Measurements from ENCODE around the gene PRAME.
"Not testable (repeated sequence)": the region's sequence is repeated elsewhere in the genome, so short reads cannot be mapped to it uniquely, and the experiment has no call there.

PRAME gene, protein sequence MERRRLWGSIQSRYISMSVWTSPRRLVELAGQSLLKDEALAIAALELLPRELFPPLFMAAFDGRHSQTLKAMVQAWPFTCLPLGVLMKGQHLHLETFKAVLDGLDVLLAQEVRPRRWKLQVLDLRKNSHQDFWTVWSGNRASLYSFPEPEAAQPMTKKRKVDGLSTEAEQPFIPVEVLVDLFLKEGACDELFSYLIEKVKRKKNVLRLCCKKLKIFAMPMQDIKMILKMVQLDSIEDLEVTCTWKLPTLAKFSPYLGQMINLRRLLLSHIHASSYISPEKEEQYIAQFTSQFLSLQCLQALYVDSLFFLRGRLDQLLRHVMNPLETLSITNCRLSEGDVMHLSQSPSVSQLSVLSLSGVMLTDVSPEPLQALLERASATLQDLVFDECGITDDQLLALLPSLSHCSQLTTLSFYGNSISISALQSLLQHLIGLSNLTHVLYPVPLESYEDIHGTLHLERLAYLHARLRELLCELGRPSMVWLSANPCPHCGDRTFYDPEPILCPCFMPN

DNA sequence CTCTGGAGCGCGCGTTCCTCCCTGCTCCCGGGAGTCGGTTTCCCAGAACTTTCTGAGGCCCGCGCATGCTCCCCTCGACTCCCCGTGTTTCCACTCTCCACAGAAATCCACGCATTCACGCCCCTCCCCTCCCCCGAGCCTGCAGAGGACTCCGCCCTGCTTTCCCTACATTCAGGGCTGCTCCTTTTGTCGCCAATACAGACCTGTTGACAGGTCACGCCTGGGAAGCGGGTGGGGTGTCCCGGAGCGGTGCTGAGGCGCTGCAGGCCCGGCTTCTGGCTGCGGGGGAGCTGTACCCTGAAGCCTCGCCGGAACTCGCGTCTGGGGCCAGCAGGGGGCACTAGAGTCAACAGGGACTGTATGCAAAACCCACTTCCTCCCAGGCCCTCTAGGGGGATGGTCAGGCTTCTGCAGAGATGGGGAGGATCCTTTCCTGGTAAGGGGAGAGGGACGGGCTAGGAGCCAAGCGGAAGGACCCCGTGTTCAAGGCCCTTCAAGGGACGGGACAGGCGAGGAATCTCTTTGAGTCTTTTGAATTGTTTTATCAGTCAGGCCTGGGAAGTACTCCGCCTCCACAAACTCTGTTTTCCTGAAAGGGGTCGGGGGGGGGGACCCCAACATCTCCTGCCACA, at the start of gene PRAME:
PRAME (minus strand) TSS at position 294 of the 632 bp plus-strand sequence. CDS start 2,433 bp downstream, outside the sequence.
- DNase-seq (ENCODE audit: low read depth in 1 of 2, low spot score in 1 of 2) = peak; percentile 14 to 48

DNA sequence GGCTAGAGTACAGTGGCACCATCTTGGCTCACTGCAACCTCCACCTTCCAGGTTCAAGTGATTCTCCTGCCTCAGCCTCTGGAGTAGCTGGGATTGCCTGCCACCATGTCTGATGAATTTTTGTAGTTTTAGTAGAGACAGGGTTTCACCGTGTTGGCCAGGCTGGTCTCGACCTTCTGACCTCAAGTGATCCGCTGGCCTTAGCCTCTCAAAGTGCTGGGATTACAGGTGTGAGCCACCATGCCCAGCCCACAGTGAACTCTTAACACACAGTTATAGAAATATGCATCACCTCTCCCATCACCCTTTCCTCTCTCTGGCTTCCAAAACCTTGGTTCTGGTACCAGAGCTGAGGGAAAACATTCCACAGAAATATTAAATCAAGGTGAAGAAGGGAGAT, 49.0 kb upstream of the PRAME start:
- not testable (repeated sequence) for DNase-seq (ENCODE audit: low read depth in 1 of 2, low spot score in 1 of 2)

DNA sequence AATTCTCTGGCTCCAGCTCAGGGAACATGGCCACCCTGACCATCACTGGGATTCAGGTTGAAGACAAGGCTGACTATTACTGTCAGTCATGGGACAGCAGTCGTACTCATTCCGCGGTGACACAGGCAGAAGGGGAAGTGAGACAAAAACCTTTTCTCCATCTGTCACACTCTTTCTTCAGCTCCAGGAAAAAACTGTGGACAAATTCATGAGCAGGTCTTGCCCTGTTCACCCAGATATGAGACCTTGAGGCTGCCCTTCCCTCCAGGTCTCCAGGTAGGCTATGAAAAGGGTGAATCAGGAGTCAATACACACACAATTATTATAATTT, 46.0 kb upstream of the PRAME start:
- DNase-seq (ENCODE audit: low read depth in 1 of 2, low spot score in 1 of 2) = no peak

DNA sequence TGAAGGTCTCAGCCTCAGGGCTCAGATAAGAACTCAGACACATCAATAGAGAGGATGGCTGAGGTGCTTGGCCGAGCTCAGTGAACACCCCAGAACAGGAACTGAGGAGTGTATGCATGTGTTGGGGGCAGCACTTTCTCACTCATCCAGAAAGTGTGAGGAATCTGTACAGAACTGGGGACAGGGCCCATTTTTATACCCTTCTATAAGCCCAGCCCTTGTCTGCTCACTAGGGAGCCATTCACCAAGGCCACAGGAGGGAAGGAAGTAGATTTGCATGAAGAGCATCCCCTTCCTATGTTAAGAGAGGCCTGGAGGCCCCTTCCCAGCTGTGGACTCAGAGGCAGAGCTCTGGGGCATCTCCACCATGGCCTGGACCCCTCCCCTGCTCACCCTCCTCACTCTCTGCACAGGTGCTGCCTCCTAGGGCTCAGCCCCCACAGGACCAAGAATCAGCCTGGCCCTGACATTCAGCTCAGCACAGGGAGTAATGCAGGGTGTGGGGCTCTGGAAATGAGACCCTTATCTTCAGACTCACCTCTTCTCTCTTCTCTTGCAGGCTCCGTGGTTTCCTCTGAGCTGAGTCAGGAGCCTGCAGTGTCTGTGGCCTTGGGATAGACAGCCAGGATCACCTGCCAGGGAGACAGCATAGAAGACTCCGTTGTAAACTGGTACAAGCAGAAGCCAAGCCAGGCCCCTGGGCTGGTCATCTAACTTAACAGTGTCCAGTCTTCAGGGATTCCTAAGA, 45.4 kb upstream of the PRAME start:
- no peak for DNase-seq (ENCODE audit: low read depth in 1 of 2, low spot score in 1 of 2)

DNA sequence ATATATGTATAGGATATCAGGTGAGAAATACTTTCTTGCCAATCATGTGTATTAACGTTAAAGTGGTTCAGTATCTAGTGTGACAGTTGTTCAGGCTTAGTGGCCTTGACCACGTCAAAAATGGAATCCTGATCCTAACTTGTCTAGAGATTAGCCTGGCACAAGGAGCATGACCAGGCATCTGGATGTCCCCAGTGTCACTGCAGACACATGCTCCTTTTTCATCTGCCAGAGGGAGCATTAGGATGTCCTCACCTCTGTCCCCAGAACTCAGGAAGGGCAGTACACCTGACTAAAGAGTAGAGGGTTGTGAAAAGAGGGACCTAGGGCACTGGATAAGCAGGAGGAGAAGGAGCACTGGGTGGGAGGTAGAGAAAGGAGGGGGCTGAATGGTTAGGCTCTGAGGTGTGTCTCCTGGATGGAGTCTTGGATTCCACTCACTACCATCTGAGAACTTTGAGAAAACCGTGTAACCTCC, 44.4 kb upstream of the PRAME start:
- no peak for DNase-seq (ENCODE audit: low read depth in 1 of 2, low spot score in 1 of 2)

DNA sequence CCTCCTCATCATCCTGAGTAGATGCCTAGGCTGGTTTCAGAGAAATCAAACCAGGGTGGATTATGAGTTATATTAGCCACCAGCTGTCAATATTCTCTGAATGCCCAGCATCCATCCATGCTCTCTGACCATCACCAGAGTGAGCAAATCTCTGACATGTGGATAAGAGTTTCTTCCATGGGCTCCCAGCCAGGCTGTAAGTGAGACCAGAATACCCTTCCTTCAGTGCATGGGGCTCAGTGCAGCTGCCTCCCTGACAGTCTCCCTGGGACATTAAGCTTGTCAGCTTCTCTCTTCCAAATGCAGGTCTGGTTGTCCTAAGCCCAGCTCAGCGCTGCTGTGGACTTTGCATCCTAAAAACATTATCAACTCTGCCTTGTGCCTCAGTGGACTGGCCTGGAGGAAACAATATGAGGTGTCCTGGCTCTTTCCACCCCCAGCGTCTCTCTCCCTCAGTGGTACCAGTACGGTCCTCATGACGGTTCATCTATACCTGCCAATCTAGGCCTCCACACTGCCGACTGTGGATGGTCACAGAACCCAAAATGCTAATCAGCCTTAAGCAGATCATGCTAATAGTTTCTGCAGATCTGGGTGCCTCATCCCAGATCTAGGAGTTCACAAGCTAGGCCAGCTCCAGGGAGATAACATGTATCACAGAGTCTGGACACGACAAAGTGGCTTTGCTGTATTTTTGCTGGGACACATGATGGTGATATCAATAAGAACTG, 41.6 kb upstream of the PRAME start:
- DNase-seq (ENCODE audit: low read depth in 1 of 2, low spot score in 1 of 2) = no peak

DNA sequence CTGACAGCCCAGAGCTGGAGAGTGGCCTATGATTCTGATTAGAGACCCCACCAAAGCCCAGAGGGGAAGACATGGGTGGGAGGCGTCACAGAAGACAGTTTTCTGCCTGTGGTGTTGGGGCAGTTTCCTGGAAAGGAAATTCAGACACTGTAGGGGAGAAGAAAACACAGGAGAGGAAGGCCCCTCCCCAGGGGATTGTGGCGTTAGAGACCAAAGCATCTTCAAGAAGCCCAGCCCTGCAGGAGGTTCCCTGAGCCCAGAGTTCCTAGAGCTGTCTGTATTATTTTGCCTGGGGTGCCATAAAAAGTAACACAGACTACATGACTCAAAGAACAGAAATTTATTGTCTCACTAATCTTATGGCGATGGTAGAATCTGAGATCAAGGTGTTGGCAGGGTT, 40.2 kb upstream of the PRAME start:
- no peak for DNase-seq (ENCODE audit: low read depth in 1 of 2, low spot score in 1 of 2)

DNA sequence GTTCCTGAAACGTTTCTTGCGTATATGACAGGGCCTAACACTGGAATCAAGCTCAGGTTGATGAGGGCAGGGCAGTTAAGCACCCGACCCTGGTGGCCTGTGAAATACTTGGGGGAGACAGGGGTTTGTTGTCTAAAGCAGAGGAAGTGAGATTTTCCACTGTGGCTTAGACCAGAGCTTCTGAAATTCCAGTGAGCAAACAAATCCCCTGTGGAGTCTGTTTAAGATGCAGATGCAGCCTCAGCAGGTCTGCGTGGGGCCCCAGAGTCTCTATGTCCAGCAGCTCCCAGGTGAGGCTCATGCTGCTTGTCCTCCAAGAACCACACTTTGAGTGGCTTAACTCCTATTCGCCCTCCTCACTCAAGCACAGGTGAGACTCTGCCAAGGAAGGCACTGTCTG, 39.1 kb upstream of the PRAME start:
- DNase-seq (ENCODE audit: low read depth in 1 of 2, low spot score in 1 of 2) = no peak

DNA sequence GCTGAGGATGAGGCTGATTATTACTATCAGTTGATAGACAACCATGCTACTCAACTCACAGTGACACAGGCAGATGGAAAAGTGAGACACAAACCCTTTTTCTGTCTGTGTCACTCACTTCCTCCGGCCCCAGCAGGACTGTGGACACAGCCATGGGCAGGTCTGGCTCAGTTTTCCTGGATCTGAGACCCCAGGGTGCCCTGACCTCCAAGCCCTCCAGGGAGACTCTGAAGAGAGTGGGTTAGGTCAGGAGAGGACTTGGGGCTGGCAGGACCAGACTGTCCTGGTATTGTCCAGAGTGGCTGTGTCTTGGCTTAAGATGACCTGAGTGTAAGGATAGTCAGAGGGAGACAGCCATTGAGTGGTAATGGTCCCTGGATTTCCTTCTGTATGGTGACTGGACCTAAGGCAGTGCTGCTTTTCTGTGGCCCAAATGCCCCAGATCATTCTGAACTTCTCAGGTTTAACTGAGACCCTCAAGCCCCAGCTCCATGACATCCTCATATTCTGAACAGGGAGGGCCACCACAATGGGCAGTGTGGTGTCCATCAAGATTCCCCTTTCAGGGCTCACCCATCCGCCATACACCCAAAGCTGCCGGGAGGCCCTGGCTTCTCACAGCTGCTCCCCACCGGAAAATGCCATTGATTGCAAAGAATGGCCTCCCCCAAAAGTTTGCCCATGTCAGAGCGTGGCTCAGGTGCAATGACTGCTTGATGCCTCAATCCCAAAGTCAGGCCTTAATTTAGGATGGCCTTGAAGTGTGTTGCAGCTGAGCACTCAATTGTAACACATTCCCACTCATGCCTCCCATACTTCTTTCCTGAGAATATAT, 36.2 kb upstream of the PRAME start:
- DNase-seq (ENCODE audit: low read depth in 1 of 2, low spot score in 1 of 2) = no peak

DNA sequence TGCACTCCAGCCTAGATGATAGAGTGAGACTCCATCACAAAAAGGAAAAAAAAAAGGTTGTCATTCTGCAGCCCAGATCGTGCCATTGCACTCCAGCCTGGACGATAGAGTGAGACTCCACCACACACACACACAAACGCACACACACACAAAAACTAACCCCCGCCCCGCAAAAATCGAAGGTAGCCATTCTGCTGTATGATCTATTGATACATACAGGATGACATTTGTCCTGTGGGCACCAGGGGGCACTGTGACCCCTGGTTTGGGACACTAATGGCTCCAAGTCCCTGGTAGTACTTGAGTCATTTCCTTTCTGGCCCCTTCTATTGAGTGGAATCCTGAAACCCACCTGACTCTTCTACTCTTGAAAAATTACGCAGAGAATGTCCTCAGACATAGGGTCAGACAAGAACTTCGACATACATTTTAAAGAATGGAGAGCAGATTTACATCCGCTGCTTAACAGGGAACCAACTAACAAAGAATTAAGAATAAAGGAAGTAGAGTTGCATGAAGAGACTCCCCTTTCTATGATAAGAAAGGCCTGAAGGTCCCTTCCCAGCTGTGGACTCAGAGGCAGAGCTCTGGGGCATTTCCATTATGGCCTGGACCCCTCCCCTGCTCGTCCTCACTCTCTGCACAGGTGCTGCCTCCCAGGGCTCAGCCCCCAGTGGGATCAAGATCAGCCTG, 35.0 kb upstream of the PRAME start:
- DNase-seq (ENCODE audit: low read depth in 1 of 2, low spot score in 1 of 2) = peak in 1 of 2 donors; percentile 36

DNA sequence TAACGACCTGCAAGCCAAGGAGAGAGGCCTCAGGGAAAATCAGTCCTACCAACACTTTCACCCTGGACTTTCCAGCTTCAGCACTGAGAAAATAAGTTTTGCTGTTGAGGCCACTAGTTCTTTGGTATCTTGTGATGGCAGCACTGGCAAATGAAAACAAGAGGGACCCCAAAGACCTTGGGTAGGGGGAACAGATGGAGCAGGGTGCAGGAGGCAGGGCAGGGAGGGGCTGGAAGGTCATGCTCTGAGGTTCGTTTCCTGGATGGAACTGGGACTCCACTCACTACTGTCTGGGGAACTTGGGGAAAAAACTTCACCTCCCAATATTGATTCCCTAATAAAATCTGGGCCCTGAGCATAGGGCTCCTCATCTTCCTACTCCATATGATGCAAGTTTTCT, 34.2 kb upstream of the PRAME start:
- no peak for DNase-seq (ENCODE audit: low read depth in 1 of 2, low spot score in 1 of 2)

DNA sequence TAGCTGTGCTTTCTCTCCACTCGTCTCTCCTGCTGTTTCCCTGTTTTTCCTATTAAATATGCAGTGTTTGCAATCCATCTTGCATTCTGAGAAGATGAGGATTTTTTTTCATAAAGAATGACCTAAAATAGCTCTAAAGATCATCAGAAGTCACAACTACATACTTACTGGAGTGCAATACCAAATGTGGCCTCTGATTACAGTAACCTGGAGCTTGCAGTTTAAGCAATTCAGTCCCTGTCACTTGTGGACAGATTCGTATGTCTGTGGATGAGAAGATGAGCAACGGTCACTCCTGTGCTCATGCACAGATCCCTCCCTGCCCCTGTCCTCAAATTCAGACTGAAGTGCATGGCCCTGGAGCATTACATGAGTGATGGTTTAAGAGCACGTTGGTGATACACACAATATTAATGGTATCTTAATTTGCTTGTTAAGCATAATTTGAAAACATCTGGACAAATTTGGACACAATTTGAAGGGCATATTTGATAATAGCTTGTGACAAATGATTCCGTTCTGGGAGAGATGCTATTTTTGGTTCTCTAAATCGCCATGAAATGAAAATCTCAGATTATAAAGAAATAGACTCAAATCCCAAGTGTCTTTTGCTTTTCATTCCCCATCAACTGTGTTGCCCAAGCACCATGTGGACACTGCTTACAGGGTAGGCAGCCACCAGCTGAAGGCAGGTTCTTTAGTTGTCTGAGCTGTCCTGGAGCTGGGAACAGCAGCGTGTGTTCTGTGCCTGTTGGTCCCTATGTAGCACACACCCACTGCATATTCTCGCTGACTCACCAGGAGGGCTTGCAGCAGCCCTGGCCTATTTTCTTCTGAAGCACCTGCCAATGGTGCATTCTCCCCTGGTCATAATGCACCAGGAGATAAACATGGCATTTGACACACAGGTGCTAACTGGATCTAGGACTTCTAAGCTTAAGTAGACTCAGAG, 32.6 kb upstream of the PRAME start:
- no peak for DNase-seq (ENCODE audit: low read depth in 1 of 2, low spot score in 1 of 2)

DNA sequence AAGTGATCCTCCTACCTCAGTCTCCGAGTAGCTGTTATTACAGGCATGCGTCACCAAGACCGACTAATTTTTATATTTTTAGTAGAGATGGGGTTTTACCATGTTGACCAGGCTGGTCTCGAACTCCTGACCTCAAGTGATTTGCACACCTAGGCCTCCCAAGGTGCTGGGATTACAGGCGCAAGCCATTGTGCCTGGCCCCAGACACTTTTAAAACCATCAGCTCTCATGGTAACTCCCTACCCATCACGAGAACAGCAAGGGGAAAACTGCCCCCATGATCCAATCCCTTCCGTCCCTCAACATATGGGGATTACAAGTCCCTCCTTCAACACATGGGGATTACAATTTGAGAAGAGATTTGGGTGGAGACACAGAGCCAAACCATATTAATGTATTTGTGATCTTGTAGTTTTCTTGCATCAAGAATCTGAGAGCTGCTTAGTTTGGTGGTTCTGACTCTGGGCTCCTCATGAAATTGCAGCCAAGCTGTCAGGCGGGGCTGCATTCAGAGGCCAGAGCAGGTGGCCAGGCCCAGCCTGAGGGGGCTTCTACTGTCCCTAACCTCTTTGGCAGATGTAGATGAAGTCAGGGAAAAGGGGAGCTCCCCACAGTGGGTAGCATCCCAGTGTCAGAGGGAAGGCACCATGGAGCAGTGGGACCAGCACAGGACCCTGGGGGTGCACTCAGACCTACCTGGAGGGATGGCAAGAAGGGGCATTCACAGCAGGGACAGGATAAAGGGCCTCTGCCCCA, 31.2 kb upstream of the PRAME start:
- DNase-seq (ENCODE audit: low read depth in 1 of 2, low spot score in 1 of 2) = no peak

DNA sequence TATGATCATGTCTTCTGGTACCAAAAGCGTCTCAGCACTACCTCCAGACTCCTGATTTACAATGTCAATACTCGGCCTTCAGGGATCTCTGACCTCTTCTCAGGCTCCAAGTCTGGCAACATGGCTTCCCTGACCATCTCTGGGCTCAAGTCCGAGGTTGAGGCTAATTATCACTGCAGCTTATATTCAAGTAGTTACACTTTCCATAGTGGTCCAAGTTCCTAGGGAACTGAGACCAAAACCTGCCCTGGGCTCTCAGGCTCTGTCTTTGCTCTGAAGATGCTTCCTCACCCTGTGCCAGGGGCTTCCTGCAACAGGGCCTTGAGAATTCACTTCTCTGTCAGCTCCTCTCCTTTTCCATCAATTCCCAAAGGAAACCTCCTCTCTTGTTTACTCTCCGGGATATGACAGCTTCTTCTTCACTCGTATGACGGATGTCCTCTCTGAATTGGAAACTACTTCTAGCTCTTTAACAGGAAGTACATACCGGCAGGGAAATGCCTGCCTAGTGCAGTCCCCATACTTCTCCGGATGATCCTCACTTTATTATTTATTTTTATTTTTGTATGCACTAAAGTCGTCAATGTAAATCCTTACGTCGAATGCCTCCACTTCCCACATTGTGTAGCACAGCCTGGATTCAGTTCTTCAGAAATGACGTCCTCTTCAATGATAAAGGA, 29.6 kb upstream of the PRAME start:
- no peak for DNase-seq (ENCODE audit: low read depth in 1 of 2, low spot score in 1 of 2)

DNA sequence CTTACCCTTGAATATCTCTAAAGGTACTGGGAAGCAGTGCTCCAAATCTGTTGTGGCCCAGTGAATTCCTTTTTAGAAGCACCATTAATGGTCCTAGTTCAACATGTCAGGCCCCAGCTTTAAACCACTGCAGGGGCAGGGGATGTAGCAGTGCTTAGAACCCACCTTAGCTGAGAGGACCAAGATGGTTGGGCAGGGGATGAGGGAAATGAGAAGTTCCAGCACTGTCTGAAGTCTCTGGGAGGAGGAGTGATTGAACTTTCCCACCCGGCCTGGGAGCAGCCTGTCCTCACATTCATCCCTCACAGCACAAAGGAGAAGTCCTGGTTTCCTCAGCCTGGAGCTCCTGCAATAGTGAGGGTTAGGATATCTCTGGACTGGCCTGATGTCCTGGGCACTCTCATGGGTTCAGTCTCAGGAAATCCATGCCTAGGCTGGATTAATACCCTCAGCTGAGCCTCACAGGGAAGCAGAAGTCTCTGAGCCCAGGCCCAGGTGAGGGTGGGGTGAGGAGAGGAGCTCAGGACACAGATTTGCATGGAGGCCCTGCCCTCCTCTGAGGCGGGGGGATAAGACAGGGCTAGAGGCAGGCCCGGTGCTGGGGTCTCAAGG, 28.6 kb upstream of the PRAME start:
- no peak for DNase-seq (ENCODE audit: low read depth in 1 of 2, low spot score in 1 of 2)

DNA sequence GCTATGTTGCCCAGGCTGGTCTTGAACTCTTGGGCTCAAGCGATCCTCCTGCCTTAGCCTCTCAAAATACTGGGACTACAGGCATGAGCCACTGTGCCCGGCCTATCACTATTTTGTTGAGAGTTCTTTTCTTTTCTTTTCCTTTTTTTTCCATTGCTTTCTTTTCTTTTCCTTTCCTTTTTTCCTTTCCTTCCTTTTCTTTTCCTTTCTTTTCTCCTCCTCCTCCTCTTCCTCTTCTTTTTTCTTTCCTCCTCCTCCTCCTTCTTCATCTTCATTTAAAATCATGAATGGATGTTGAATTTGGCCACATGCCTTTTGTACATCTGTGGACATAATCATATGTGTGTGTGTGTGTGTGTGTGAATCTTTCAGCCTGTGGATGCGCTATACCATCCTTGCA, 25.7 kb upstream of the PRAME start:
- no peak for DNase-seq (ENCODE audit: low read depth in 1 of 2, low spot score in 1 of 2)

DNA sequence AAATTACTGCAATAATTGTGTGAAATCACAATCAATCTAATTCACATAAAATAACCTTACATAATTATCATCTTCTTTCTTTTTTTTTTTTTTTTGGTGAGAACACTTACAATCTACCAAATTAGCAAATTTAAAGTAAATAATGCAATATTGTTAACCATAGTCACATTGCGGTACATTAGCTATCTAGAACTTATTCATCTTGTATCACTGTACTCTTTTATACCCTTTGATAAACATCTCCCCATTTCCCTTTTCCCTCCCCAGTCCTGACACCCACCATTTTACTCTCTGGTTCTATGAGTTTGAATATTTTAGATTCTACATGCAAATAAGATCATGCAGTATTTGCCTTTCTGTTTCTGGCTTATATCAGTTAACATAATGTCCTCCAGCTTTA, 24.0 kb upstream of the PRAME start:
- no peak for DNase-seq (ENCODE audit: low read depth in 1 of 2, low spot score in 1 of 2)
